SU-DHL-6 (cell line): ENCODE results near the gene IL13RA2.

Source experiments
- EZH2phosphoT487 ChIP-seq: fragments of 200-600 bp; sonication (generic), shearing (Covaris generic); conservative IDR thresholded peaks from 2 replicates; pipeline ENCODE4 v1.6.1; 2018; ENCODE audit warnings: mild to moderate bottlenecking, antibody characterized with exemption, low read length, moderate library complexity, mixed read lengths
- TF ChIP-seq, protein P1 (sequence below): fragments of 200-600 bp; sonication (generic); IDR thresholded peaks from one replicate; pipeline ENCODE4 v1.5.1; 2017; ENCODE audit warnings: antibody characterized with exemption, mild to moderate bottlenecking, low read length, moderate library complexity; ENCODE audit not compliant: insufficient read depth, poor library complexity, severe bottlenecking

DNA sequence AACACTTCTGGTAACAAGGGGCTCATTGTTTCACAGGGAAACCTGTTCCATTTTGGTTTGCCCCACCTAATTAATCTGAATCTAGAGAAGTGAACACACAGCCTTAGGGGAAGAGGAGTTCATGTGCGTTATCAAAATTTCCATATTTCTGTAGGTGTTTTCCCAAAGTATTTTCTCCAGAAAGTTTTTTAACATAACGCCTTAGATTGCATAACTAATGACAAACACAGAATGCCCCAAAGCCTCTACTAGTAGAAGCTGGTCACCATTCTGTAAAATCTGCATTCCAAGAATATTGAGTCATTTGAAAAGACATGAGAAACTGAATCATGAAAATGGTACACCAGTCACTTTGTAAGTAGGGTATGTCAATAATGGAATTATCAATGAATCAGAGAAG lies 41.1 kb downstream of the IL13RA2 start:
- no peak for TF ChIP-seq EZH2phosphoT487
- TF ChIP-seq, protein P1, sequence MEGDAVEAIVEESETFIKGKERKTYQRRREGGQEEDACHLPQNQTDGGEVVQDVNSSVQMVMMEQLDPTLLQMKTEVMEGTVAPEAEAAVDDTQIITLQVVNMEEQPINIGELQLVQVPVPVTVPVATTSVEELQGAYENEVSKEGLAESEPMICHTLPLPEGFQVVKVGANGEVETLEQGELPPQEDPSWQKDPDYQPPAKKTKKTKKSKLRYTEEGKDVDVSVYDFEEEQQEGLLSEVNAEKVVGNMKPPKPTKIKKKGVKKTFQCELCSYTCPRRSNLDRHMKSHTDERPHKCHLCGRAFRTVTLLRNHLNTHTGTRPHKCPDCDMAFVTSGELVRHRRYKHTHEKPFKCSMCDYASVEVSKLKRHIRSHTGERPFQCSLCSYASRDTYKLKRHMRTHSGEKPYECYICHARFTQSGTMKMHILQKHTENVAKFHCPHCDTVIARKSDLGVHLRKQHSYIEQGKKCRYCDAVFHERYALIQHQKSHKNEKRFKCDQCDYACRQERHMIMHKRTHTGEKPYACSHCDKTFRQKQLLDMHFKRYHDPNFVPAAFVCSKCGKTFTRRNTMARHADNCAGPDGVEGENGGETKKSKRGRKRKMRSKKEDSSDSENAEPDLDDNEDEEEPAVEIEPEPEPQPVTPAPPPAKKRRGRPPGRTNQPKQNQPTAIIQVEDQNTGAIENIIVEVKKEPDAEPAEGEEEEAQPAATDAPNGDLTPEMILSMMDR, result no peak
